ENCODE results near the gene ZNF90. TPM values are rescaled to one million over a fixed set of nuclear protein-coding genes. Genes with fewer than 3 reads are reported as not detected.

ZNF90 gene
- total and polyA plus RNA-seq, 2 experiments from 2014 or later = 102 to 122 TPM

GRCh38 chr19:20167651-20168122, 89.9 kb downstream of the ZNF90 start:
- H3K79me2 ChIP-seq (replicated peaks; ENCODE audit: insufficient read depth) = peaks cover 54% of the 10 kb centered on the region
- Mint-ChIP-seq H3K36me3 (ENCODE audit: low read depth) (peaks cover 47% of the 10 kb centered on the region), H3K4me1 (peaks cover 10% of the 10 kb centered on the region), H3K9me3 (peaks cover 7% of the 10 kb centered on the region; the same call in 2 of the 3 replicates), H3K27ac (peak overlapping the region; percentile 99), H3K27me3 (ENCODE audit: insufficient read depth, low read depth, poor library complexity) (peaks cover 16% of the 10 kb centered on the region), H3K4me3 (peak overlapping the region; percentile 97)
- H3F3A ChIP-seq (replicated peaks; ENCODE audit: low read depth) = no peaks in the 10 kb centered on the region
- H3K4me1 ChIP-seq (ENCODE audit: insufficient read depth) = peaks cover 18% of the 10 kb centered on the region
- peak; percentile 48 for DNase-seq (ENCODE audit: low spot score)
- no peaks in the 10 kb centered on the region for H3K27me3 ChIP-seq (ENCODE audit: insufficient read depth)
- H3K9me2 ChIP-seq (ENCODE audit: insufficient read depth) = no peaks in the 10 kb centered on the region
- TF ChIP-seq EZH2phosphoT487 (IDR thresholded peaks at IDR 0.05; ENCODE audit: unreplicated experiment) = no peak
- TF ChIP-seq ZNF114 (CRISPR knock-in tag; IDR thresholded peaks at IDR 0.05) = no peak
- no peak for TF ChIP-seq ZNF331 (CRISPR knock-in tag; IDR thresholded peaks at IDR 0.05; ENCODE audit: low read depth)
- TF ChIP-seq STAT1 (IDR thresholded peaks at IDR 0.05; ENCODE audit: unreplicated experiment) = no peak
- TF ChIP-seq EZH2 (IDR thresholded peaks at IDR 0.05; ENCODE audit: low read depth, unreplicated experiment) = no peak
- no peak for TF ChIP-seq ETS1 (IDR thresholded peaks at IDR 0.05)
- no peak for TF ChIP-seq CREB1 (CRISPR knock-in tag; IDR thresholded peaks at IDR 0.05; ENCODE audit: low read depth)
- no peak for TF ChIP-seq NANOG (IDR thresholded peaks at IDR 0.05; ENCODE audit: borderline replicate concordance)
- TF ChIP-seq, protein P1, sequence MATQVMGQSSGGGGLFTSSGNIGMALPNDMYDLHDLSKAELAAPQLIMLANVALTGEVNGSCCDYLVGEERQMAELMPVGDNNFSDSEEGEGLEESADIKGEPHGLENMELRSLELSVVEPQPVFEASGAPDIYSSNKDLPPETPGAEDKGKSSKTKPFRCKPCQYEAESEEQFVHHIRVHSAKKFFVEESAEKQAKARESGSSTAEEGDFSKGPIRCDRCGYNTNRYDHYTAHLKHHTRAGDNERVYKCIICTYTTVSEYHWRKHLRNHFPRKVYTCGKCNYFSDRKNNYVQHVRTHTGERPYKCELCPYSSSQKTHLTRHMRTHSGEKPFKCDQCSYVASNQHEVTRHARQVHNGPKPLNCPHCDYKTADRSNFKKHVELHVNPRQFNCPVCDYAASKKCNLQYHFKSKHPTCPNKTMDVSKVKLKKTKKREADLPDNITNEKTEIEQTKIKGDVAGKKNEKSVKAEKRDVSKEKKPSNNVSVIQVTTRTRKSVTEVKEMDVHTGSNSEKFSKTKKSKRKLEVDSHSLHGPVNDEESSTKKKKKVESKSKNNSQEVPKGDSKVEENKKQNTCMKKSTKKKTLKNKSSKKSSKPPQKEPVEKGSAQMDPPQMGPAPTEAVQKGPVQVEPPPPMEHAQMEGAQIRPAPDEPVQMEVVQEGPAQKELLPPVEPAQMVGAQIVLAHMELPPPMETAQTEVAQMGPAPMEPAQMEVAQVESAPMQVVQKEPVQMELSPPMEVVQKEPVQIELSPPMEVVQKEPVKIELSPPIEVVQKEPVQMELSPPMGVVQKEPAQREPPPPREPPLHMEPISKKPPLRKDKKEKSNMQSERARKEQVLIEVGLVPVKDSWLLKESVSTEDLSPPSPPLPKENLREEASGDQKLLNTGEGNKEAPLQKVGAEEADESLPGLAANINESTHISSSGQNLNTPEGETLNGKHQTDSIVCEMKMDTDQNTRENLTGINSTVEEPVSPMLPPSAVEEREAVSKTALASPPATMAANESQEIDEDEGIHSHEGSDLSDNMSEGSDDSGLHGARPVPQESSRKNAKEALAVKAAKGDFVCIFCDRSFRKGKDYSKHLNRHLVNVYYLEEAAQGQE (IDR thresholded peaks at IDR 0.05; ENCODE audit: unreplicated experiment) = no peak
- TF ChIP-seq JUNB (IDR thresholded peaks at IDR 0.05; ENCODE audit: unreplicated experiment) = no peak
- TF ChIP-seq POLR2AphosphoS5 (IDR thresholded peaks at IDR 0.05; ENCODE audit: low read depth) = no peak
- TF ChIP-seq, protein P2, sequence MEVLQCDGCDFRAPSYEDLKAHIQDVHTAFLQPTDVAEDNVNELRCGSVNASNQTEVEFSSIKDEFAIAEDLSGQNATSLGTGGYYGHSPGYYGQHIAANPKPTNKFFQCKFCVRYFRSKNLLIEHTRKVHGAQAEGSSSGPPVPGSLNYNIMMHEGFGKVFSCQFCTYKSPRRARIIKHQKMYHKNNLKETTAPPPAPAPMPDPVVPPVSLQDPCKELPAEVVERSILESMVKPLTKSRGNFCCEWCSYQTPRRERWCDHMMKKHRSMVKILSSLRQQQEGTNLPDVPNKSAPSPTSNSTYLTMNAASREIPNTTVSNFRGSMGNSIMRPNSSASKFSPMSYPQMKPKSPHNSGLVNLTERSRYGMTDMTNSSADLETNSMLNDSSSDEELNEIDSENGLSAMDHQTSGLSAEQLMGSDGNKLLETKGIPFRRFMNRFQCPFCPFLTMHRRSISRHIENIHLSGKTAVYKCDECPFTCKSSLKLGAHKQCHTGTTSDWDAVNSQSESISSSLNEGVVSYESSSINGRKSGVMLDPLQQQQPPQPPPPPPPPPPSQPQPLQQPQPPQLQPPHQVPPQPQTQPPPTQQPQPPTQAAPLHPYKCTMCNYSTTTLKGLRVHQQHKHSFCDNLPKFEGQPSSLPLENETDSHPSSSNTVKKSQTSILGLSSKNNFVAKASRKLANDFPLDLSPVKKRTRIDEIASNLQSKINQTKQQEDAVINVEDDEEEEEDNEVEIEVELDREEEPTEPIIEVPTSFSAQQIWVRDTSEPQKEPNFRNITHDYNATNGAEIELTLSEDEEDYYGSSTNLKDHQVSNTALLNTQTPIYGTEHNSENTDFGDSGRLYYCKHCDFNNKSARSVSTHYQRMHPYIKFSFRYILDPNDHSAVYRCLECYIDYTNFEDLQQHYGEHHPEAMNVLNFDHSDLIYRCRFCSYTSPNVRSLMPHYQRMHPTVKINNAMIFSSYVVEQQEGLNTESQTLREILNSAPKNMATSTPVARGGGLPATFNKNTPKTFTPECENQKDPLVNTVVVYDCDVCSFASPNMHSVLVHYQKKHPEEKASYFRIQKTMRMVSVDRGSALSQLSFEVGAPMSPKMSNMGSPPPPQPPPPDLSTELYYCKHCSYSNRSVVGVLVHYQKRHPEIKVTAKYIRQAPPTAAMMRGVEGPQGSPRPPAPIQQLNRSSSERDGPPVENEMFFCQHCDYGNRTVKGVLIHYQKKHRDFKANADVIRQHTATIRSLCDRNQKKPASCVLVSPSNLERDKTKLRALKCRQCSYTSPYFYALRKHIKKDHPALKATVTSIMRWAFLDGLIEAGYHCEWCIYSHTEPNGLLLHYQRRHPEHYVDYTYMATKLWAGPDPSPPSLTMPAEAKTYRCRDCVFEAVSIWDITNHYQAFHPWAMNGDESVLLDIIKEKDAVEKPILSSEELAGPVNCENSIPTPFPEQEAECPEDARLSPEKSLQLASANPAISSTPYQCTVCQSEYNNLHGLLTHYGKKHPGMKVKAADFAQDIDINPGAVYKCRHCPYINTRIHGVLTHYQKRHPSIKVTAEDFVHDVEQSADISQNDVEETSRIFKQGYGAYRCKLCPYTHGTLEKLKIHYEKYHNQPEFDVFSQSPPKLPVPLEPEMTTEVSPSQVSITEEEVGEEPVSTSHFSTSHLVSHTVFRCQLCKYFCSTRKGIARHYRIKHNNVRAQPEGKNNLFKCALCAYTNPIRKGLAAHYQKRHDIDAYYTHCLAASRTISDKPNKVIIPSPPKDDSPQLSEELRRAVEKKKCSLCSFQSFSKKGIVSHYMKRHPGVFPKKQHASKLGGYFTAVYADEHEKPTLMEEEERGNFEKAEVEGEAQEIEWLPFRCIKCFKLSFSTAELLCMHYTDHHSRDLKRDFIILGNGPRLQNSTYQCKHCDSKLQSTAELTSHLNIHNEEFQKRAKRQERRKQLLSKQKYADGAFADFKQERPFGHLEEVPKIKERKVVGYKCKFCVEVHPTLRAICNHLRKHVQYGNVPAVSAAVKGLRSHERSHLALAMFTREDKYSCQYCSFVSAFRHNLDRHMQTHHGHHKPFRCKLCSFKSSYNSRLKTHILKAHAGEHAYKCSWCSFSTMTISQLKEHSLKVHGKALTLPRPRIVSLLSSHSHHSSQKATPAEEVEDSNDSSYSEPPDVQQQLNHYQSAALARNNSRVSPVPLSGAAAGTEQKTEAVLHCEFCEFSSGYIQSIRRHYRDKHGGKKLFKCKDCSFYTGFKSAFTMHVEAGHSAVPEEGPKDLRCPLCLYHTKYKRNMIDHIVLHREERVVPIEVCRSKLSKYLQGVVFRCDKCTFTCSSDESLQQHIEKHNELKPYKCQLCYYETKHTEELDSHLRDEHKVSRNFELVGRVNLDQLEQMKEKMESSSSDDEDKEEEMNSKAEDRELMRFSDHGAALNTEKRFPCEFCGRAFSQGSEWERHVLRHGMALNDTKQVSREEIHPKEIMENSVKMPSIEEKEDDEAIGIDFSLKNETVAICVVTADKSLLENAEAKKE (CRISPR knock-in tag; IDR thresholded peaks at IDR 0.05) = no peak
- TF ChIP-seq CTCF (conservative IDR thresholded peaks at IDR 0.05; ENCODE audit: low read depth in 2 of 2) = no peak
- H3K36me3 ChIP-seq (ENCODE audit: insufficient read depth) = peaks cover 25% of the 10 kb centered on the region
- H4K20me1 ChIP-seq (replicated peaks; ENCODE audit: insufficient read depth) = peaks cover 23% of the 10 kb centered on the region
- H2AFZ ChIP-seq = no peak overlapping the region
- peak overlapping the region; percentile 86 for H3K27ac ChIP-seq (ENCODE audit: low read depth)
- peak overlapping the region; percentile 85 for H3K4me3 ChIP-seq
- peak overlapping the region; percentile 85 for H3K4me2 ChIP-seq
- peak; percentile 28 for ATAC-seq

Data from GM23338 (cell line).